Measurements from ENCODE around the gene AGMO.
A peak's percentile ranks its signal among the peaks of the same experiment; 100 is the strongest.

Gene AGMO

DNA sequence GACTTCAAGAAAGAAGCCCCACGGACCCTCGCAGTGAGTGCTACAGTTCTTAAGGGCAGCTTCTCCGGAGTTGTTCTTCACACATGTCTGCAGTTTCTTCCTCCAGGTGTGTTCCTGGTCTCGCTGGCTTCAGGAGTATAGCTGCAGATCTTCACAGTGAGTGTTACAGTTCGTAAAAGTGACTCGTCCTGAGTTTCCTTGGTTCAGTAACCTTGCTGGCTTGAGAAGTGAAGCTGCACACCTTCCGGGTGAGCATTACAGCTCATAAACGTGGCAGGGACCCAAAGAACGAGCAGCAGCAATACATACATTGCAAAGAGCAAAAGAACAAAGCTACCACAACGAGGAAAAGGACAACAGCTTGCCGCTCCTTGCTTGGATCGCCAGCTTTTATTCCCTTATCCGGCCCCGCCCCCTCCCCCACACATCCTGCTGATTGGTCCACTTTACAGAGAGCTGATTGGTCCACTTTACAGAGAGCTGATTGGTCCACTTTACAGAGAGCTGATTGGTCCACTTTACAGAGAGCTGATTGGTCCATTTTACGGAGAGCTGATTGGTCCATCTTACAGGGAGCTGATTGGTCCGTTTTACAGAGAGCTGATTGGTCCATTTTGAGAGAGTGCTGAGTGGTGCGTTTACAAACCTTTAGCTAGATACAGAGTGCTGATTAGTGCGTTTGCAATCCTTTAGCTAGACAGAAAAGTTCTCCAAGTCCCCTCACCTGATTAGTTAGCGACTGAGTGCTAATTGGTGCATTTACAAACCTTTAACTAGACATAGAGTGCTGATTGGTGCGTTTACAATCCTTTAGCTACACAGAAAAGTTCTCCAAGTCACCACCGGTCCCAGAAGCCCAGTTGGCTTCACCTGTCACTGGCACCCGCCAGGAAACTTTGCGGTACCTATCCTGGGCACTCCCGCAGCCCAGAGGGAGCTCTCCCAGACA, 165.3 kb downstream of the AGMO start:
- no peak for DNase-seq (ENCODE audit: low read depth, low spot score)
- TF ChIP-seq, protein P1, sequence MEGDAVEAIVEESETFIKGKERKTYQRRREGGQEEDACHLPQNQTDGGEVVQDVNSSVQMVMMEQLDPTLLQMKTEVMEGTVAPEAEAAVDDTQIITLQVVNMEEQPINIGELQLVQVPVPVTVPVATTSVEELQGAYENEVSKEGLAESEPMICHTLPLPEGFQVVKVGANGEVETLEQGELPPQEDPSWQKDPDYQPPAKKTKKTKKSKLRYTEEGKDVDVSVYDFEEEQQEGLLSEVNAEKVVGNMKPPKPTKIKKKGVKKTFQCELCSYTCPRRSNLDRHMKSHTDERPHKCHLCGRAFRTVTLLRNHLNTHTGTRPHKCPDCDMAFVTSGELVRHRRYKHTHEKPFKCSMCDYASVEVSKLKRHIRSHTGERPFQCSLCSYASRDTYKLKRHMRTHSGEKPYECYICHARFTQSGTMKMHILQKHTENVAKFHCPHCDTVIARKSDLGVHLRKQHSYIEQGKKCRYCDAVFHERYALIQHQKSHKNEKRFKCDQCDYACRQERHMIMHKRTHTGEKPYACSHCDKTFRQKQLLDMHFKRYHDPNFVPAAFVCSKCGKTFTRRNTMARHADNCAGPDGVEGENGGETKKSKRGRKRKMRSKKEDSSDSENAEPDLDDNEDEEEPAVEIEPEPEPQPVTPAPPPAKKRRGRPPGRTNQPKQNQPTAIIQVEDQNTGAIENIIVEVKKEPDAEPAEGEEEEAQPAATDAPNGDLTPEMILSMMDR (IDR thresholded peaks at IDR 0.05; ENCODE audit: low read depth, low read length), result no peak

DNA sequence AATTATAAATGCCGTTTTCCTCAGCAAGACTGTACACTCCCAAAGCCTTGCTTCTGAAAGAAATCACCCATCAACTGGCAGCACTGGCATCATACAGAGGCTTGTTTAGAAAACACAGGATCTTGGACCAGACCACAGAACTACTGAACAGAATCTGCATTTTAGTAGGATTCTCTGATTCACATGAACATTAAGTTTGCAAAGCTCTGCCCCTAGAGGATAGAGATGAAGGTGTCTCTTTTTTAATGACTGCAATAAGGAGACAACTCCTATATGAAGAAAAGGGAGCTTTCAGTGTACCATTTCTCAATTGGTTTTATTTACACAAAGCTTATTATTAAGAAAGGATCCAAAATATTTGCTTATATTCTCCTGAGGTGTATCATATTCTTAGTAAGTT, 172.7 kb downstream of the AGMO start:
- DNase-seq (ENCODE audit: low read depth, low spot score), result no peak
- in situ Hi-C loops (cut with HindIII; ENCODE audit: low sequenced_read_pairs), result no loop called here
- H3K4me3 ChIP-seq (ENCODE audit: low read depth, low read length), result no peak overlapping the region
- TF ChIP-seq, protein P1 (IDR thresholded peaks at IDR 0.05; ENCODE audit: low read depth, low read length), result no peak

More for the DNA sequence above, 165.3 kb downstream of the AGMO start:
- in situ Hi-C loops (cut with HindIII; ENCODE audit: low sequenced_read_pairs), result no loop called here
- no peak overlapping the region for H3K4me3 ChIP-seq (ENCODE audit: low read depth, low read length)

DNA sequence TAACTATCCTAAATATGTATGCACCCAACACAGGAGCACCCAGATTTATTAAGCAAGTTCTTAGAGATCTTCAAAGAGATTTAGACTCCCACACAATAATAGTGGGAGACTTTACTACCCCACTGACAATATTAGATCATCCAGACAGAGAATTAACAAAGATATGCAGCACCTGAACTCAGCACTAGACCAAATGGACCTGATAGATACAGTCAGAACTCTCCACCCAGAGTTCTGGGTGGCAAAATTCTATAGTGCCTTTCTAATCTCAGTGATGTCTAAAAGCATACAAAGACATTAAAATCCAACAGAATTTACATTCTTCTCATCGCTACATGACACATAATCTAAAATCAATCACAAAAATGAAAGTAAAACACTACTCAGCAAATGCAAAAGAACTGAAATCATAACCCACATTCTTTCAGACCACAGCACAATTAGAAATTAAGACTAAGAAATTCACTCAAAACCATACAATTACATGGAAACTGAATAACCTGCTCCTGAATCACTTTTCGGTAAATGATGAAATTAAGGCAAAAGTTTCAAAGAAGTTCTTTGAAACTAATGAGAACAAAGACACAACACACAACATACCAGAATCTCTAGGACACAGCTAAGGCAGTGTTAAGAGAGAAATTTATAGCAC, 183.2 kb downstream of the AGMO start:
- DNase-seq (ENCODE audit: low read depth, low spot score), result no peak
- TF ChIP-seq, protein P1 (IDR thresholded peaks at IDR 0.05; ENCODE audit: low read depth, low read length), result no peak
- in situ Hi-C loops (cut with HindIII; ENCODE audit: low sequenced_read_pairs), result no loop called here
- no peak overlapping the region for H3K4me3 ChIP-seq (ENCODE audit: low read depth, low read length)

DNA sequence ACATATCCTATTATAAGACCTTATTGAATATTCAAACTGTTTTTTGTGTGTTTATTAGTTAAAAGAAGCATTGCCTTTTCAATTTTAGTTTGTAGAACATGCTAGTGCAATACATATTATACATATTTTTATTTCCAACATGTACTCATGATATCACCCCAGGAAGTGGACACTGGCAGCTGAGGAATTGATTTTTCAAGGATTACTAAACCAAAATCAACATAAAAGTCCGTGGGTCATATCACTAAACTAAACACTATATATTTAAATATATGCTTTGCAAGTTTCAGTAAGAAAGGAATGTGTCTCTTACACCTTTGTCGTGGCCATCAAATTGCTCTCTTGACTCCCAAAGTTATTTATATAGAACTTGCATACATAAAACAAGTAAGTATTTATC, 185.2 kb downstream of the AGMO start:
- H3K4me3 ChIP-seq (ENCODE audit: low read depth, low read length), result no peak overlapping the region
- TF ChIP-seq, protein P1 (IDR thresholded peaks at IDR 0.05; ENCODE audit: low read depth, low read length), result no peak
- DNase-seq (ENCODE audit: low read depth, low spot score), result peak; percentile 9
- in situ Hi-C loops (cut with HindIII; ENCODE audit: low sequenced_read_pairs), result no loop called here

DNA sequence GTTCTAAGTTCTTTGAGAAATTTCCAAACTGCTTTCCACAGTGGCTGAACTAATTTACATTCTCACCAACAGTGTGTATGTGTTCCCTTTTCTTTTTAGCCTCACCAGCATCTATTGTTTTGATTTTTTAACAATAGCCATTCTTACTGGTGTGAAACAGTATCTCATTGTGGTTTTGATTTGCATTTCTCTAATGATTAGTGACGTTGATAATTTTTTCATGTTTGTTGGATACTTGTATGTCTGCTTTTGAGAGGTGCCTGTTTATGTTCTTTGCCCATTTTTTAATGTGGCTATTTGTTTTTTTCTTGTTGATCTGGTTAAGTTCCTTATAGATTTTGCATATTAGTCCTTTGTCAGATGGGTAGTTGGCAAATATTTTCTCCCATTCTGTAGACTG, 191.4 kb downstream of the AGMO start:
- H3K4me3 ChIP-seq (ENCODE audit: low read depth, low read length), result no peak overlapping the region
- TF ChIP-seq, protein P1 (IDR thresholded peaks at IDR 0.05; ENCODE audit: low read depth, low read length), result no peak
- no peak for DNase-seq (ENCODE audit: low read depth, low spot score)
- in situ Hi-C loops (cut with HindIII; ENCODE audit: low sequenced_read_pairs), result no loop called here

DNA sequence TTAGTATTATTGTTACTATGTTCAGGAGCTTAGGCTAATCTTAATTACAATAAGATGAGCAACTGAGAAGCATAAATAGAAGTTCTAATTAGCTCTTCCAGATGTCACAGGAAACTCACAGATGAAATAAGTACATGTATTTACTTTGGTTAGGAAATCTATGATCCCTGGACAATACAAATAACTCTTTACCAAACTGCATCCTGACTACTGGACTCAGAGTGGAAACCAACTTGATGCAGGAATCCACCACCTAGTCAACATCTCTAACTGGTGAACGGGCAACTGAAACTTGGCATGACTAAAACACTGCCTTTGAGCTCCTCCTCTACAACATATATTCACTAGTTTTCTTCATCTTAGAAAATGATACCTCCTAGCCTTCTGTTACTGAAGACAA, 193.2 kb downstream of the AGMO start:
- TF ChIP-seq, protein P1 (IDR thresholded peaks at IDR 0.05; ENCODE audit: low read depth, low read length), result no peak
- no peak overlapping the region for H3K4me3 ChIP-seq (ENCODE audit: low read depth, low read length)
- in situ Hi-C loops (cut with HindIII; ENCODE audit: low sequenced_read_pairs), result no loop called here
- DNase-seq (ENCODE audit: low read depth, low spot score), result no peak
